GM18520 (cell line): Measurements from ENCODE around the gene TRABD2B.

Experiments
- ATAC-seq: cut with Tn5 transposase; IDR thresholded peaks from one replicate; pipeline ENCODE4 v1.9.1; 2021; ENCODE audit not compliant: unreplicated experiment

Gene TRABD2B

GRCh38 chr1:48022306-48022705, 25.1 kb upstream of the TRABD2B start:
- no peak for ATAC-seq

DNA sequence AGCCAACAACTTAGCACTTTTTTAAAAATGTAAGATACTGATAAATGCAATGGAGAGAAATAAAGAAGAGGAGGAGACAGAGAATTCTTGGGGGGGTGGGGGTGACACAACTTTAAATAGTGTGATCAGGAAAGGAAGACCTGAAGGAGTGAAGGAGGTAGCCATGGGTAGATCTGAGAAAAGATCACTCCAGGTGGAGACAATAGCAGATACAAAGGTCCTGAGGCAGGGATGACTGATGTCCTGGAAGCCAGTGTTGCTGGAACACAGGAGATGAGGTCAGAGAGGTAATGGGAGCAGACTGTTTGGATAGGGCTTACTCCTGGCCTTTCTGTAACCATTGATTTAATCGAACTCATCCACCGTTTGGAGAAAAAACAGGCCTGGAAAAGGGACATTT, 24.6 kb upstream of the TRABD2B start:
- no peak for ATAC-seq

DNA sequence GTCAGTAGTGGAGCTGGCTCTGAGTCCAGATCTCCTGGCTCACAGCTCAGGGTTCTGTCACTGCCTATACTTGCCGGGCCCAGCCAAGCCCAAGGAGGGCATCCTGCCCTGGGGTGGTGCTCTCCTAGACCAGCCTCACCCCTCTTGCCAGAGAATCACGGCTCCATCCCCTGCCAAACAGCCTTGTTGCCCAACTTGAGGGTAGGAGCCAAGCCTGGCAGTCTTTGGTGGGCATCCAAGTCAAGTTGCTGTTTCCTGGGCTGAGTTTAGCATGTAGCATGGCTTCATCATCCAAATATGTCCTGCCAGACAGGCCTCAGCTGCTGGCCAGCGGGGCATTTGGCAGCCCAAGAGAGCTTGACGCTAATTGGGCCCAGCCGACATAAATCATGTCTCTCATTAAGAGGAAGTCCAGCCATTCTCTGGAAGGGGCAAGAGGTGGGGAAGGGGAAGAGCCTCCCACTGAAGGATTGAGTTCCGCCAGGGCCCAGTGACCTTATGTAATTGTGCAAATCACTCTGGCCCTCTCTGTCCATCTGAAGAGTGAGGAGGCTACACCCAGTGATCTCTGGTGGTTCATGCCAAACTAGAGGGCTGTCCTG, 22.6 kb upstream of the TRABD2B start:
- ATAC-seq = no peak

DNA sequence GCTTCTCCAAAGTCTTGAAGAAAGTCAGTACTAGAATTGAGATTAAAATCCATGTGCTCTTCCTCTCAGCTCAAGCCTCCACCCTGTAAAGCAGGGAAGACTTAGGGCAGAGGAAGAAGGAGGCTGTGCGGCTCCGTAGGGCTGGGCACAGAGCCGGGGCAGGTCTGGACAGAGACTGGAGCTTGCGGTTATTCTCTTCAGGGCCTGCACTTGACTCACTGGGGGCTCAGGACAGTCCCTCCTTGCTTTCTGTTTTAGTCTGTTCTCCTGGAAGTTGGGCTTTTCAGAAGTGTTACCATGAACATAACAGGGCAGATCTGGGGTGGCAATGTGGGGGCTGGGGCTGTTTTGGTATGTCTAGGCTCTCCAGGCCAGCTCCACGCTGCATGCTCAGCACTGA, 21.6 kb upstream of the TRABD2B start:
- ATAC-seq = no peak

DNA sequence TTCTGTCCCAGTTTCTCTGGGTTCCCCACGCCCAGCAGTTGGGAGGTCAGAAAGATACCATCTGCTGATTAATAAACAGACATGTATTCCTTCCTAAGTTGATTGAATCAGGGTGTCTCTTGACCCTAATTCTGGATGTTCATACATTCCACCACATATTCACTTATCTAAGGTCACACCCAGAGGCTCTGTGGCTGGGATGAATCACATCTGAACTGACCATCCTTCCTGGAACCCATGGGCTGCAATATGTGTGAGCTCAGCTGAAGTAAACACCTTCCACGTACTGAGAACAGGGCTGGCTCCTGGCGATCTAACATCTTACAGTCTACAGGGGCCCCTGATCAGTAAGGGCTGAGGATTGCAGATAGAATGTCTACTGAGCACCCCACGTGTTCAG, 20.5 kb upstream of the TRABD2B start:
- ATAC-seq = no peak

GRCh38 chr1:48016515-48016914, 19.3 kb upstream of the TRABD2B start:
- no peak for ATAC-seq

DNA sequence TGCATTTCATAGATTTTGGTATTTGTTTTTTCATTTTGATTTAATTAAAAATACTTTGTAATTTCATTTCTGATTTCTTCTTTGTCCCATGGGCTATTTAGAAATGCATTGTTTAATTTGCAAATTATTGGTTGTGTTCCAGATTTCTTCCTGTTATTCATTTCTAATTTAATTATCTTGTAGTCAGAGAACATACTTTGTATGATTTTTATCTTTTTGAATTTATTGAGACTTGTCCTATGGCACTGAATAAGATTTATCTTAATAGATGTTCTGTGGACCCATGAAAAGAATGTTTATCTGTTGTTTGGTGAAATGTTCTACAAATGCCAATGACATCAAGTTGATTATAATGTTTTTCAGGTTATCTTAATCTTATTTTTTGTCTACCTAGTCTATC, 16.1 kb upstream of the TRABD2B start:
- no peak for ATAC-seq

- ATAC-seq = no peak
Observed at GRCh38 chr1:48007047-48007446, 9.9 kb upstream of the TRABD2B start.

DNA sequence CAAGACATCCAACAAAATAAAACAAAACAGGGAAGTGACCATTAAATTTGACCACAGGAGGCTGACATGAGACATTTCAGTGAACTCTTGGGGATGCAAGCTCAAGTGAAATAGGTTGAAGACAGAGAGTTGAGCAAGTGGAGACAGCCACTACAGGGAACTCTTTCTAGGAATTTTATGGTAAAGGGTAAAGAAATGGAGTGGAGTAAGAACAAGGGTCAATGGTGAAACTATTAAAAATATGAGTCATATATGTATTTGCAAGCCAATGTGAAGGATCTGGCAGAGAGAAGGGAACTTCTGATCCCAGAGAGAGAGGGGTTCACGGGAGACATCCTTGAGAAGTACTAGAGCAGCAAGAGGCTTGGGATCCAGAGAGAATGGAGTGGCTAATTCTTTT, 9.1 kb upstream of the TRABD2B start:
- ATAC-seq = no peak

- no peak for ATAC-seq
Observed at GRCh38 chr1:48005253-48006117, 8.3 kb upstream of the TRABD2B start.

DNA sequence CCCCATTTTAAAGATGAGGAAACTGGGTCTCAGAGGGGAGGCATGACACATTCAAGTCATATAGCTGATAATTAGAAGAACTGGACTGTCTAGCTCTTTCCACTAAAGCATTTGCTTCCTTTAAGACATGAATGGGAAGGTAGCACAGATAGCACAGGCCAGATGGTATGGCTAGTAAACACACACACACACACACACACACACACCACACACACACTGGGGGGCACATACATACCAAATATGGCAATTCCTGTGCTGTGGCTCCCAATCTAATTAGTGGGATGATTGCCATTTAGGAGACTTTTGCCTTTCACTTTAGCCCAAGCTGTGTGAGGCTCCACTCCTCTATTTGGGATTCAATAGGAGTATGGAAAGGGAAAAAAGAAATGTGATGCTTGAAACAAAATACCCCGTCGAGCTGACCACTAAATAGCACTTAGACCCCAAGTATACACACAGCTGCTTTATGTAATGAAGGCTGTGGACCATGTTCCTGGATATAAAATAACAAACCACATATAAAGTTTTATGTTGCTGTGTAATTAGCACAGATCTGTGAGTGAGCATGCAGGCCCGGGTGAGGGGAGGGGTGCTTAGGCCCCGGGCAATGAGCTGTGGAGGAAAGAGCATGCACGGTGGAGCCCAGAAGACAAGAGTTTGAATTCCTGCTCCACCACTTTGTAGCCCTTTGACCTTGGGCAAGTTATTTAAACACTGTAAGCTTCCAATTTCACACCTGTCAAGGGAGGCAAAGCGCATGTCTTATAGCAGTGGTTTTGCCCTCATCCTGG, 6.8 kb upstream of the TRABD2B start:
- no peak for ATAC-seq

GRCh38 chr1:48002142-48002541, 5.0 kb upstream of the TRABD2B start:
- no peak for ATAC-seq

GRCh38 chr1:48001696-48002095, 4.5 kb upstream of the TRABD2B start:
- no peak for ATAC-seq

DNA sequence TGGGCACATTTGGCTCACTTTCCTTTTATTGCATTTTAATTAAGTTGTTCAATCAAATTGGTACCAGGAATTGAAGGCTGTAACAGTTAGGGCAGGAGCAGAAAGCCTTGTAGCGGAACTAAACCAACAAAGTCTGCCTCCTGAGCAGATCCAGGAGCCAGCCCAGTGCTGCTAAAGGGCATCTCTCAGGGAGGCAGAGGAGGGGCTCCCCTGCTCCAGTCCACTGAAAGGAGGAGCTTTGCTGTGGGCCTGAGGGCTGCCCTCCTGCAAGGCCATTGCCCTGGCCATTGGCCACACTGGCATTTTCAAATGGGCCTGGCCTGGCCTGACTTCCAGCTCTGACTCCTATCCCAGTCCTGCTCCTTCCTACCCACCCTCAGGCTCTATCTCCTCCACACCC, 3.7 kb upstream of the TRABD2B start:
- ATAC-seq = no peak

DNA sequence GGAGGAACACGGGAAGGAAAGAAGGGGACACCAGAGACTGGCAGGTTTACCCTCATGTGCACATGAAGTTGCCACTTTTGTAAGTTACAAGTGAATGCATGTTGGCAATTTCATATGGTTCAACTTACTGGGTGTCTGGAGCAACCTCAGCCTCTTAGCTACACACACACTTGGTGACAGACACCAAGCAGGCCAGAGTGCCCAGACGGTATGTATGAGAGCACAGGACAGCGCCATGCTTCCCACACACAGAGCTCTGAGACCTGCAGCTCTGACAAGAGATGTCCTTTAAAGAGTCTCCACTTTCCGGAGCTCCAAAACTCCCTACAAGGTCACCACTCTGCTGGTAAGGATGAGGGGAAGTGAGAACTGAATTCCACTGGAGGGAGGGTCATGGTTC, 1.9 kb upstream of the TRABD2B start:
- no peak for ATAC-seq

DNA sequence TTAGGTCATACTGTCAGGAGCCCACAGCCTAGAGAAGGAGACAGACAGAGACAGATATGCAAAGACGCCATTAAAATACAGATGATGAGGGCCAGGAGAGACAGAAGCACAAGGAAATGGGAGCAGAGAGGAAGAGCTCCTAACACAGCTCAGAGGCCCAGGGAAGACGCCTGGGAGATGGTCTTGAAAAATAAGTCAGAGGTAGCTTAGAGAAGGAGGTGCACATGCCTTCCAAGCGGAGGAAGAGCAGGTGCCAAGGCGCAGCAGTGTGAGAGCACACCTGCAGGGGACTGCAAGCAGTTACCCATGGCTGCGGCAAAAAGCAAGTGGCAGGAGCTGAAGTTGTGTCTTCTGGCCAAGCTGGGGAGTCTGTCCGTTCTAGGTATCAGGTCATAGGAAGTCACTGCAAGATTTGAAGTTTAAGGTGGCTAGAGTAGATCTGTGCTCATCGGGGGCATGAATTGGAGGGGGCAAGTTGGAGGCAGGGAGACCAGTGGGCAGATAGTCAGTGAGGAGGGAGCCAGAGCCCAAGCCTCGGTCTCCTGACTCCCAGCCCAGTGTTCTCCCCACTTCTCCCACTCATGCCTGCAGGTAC, 1.3 kb upstream of the TRABD2B start:
- ATAC-seq = no peak

GRCh38 chr1:47996406-47997226, 569 bp downstream of the TRABD2B start:
- ATAC-seq = no peak

GRCh38 chr1:47996060-47996405, 1.2 kb downstream of the TRABD2B start:
- ATAC-seq = no peak

- ATAC-seq = no peak
Observed at GRCh38 chr1:47995306-47996050, 1.7 kb downstream of the TRABD2B start.
